HepG2 (cell line): ENCODE data around the gene MACROH2A1. TPM values are rescaled to one million over a fixed set of nuclear protein-coding genes. Genes with fewer than 3 reads are reported as not detected.
A peak's percentile ranks its signal among the peaks of the same experiment; 100 is the strongest.

Source experiments
- BRCA1 ChIP-seq: sonication (generic); formaldehyde crosslinking; IDR thresholded peaks from 2 replicates; pipeline ENCODE4 v1.4.0; 2020; ENCODE audit warnings: missing genetic modification reagents
- E2F2 ChIP-seq: sonication (generic); formaldehyde crosslinking; IDR thresholded peaks from 2 replicates; pipeline ENCODE4 v1.4.0; 2020; ENCODE audit warnings: missing genetic modification reagents, borderline replicate concordance
- FIP1L1 ChIP-seq: fragments of 200-400 bp; formaldehyde crosslinking; IDR thresholded peaks from 2 replicates; pipeline ENCODE4 v1.6.1; 2018; ENCODE audit warnings: low read depth, mild to moderate bottlenecking, low read length, moderate library complexity, borderline replicate concordance; ENCODE audit not compliant: insufficient read depth
- FOXK1 ChIP-seq: sonication (generic); formaldehyde crosslinking; IDR thresholded peaks from 2 replicates; pipeline ENCODE4 v1.4.0; 2020; ENCODE audit warnings: low read depth, missing genetic modification reagents, borderline replicate concordance
- KAT2B ChIP-seq: fragments of 150-350 bp; IDR thresholded peaks from 2 replicates; pipeline ENCODE4 v1.6.1; 2014; ENCODE audit warnings: low read depth, low read length, borderline replicate concordance
- MTA3 ChIP-seq: sonication (generic); formaldehyde crosslinking; IDR thresholded peaks from 2 replicates; pipeline ENCODE4 v1.4.0; 2020; ENCODE audit warnings: missing genetic modification reagents
- MZF1 ChIP-seq: sonication (generic); formaldehyde crosslinking; IDR thresholded peaks from 2 replicates; pipeline ENCODE4 v1.8.1; 2023; ENCODE audit warnings: mild to moderate bottlenecking, missing genetic modification reagents, borderline replicate concordance
- NRL ChIP-seq: sonication (generic); formaldehyde crosslinking; IDR thresholded peaks from 2 replicates; pipeline ENCODE4 v1.5.0; 2020; ENCODE audit warnings: missing genetic modification reagents, mild to moderate bottlenecking, moderate library complexity, borderline replicate concordance
- POGK ChIP-seq: sonication (generic); formaldehyde crosslinking; conservative IDR thresholded peaks from 2 replicates; pipeline ENCODE4 v1.8.0; 2022; ENCODE audit warnings: mild to moderate bottlenecking, moderate library complexity, missing genetic modification reagents
- SAFB2 ChIP-seq: sonication (generic); formaldehyde crosslinking; IDR thresholded peaks from 2 replicates; pipeline ENCODE4 v1.5.1; 2020; ENCODE audit warnings: missing genetic modification reagents, low read depth, mild to moderate bottlenecking, borderline replicate concordance
- SETDB1 ChIP-seq: sonication (generic); formaldehyde crosslinking; IDR thresholded peaks from 2 replicates; pipeline ENCODE4 v1.5.1; 2020; ENCODE audit warnings: missing genetic modification reagents, mild to moderate bottlenecking, borderline replicate concordance
- SP4 ChIP-seq: sonication (generic); formaldehyde crosslinking; IDR thresholded peaks from 2 replicates; pipeline ENCODE4 v1.8.1; 2023; ENCODE audit warnings: mild to moderate bottlenecking, missing genetic modification reagents
- SRSF4 ChIP-seq: fragments of 200-400 bp; formaldehyde crosslinking; IDR thresholded peaks from one replicate; pipeline ENCODE4 v1.6.1; 2018; ENCODE audit warnings: mild to moderate bottlenecking, low read depth, low read length, moderate library complexity; ENCODE audit not compliant: poor library complexity, severe bottlenecking
- TRIM24 ChIP-seq: sonication (generic); formaldehyde crosslinking; IDR thresholded peaks from 2 replicates; pipeline ENCODE4 v1.8.0; 2022; ENCODE audit warnings: mild to moderate bottlenecking, missing genetic modification reagents
- ZFP36 ChIP-seq: fragments of 150-350 bp; IDR thresholded peaks from 2 replicates; pipeline ENCODE4 v1.6.1; 2018; ENCODE audit warnings: borderline replicate concordance, low read length, low read depth; ENCODE audit not compliant: partially characterized antibody
- ZNF329 ChIP-seq: sonication (generic); formaldehyde crosslinking; IDR thresholded peaks from 2 replicates; pipeline ENCODE4 v1.9.0; 2021; ENCODE audit warnings: low read depth, mild to moderate bottlenecking, missing genetic modification reagents
- ZNF460 ChIP-seq: sonication (generic); formaldehyde crosslinking; IDR thresholded peaks from 2 replicates; pipeline ENCODE4 v1.5.1; 2020; ENCODE audit warnings: missing genetic modification reagents, mild to moderate bottlenecking, borderline replicate concordance
- ZNF552 ChIP-seq: sonication (generic); formaldehyde crosslinking; IDR thresholded peaks from 2 replicates; pipeline ENCODE4 v1.9.0; 2022; ENCODE audit warnings: missing genetic modification reagents, mild to moderate bottlenecking, borderline replicate concordance
- ZNF563 ChIP-seq: sonication (generic); formaldehyde crosslinking; IDR thresholded peaks from 2 replicates; pipeline ENCODE4 v1.8.0; 2022; ENCODE audit warnings: mild to moderate bottlenecking, moderate library complexity, missing genetic modification reagents
- ZNF800 ChIP-seq: sonication (generic); formaldehyde crosslinking; IDR thresholded peaks from 2 replicates; pipeline ENCODE4 v1.4.0; 2020; ENCODE audit warnings: missing genetic modification reagents
- polyA plus RNA-seq, 8 experiments: library from polyadenylated mRNA; depleted of rRNA in 3 of 8; stranded (reverse) in 7 of 8; unstranded in 1 of 8; fragments of >200 nt; fragmentation: Illumina TruSeq in 4 of 8; extraction: Trizol in 4 of 8; gene quantifications; 2 replicates each; pipeline versions ENCODE4 v1.2.1 to v1.2.3, GENCODE V29; 2011 to 2016; ENCODE audit warnings: low read depth in 4 of 8, missing spikeins in 1 of 8, mixed read lengths in 1 of 8; ENCODE audit not compliant: insufficient read depth in 1 of 8
- total RNA-seq, 5 experiments: library from RNA; depleted of rRNA; stranded (reverse); fragments of >200 nt; fragmentation: Illumina TruSeq; extraction: Trizol; gene quantifications; 2 replicates each; pipeline ENCODE4 v1.2.3, GENCODE V29; 2016; ENCODE audit warnings: low read depth in 1 of 5
- TF ChIP-seq, protein P1 (sequence below): sonication (generic); formaldehyde crosslinking; IDR thresholded peaks from 2 replicates; pipeline ENCODE4 v1.5.1; 2020; ENCODE audit warnings: missing genetic modification reagents, mild to moderate bottlenecking, borderline replicate concordance

Gene MACROH2A1
- total and polyA plus RNA-seq, 2 of the 13 experiments (the other 11 are each of a cell fraction or from before 2014, with no cell fraction given), result 69.1 to 158 TPM

DNA sequence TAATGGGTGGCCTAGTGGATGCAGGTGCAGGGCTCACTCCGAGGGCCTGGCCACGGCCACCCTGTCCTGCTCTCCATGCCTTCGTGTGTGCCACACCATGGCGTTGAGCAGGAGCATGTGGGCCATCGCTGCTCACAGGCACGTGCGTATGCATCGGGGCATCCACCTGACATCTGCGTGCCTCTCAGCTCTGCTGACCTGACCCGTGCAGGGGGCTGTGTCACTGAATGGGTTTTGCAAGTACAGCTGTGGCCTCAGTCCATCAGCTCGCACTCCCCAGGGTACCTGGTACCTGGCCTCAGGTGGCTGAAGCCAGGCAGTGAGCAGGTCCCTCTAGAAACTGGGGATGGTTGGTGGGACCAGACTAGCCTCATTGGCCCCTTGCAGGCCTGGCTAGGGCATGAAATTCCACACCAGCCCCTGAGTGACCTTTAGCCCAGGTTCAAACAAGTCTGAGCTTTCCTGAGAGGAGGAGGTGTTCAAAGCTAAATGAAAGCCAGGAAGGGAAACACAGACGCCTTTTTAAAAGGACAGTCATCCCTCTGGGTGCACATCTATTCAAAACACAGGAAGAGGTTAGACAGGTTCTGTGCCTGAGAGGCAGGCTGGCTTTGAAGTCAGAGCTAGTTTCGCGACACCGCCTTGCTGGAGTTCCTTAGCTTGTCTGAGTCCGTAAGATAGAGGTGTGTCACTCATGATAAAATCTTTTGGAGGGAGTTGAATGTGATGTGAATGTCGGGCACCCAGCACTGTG, 74.0 kb downstream of the MACROH2A1 start (continued):
- no peak for TF ChIP-seq ZNF552 (CRISPR knock-in tag)
- no peak for TF ChIP-seq POGK
- no peak for TF ChIP-seq SRSF4
- peak; percentile 50; the same call in 1 of the 2 replicates for TF ChIP-seq NRL
- TF ChIP-seq FOXK1, result no peak
- TF ChIP-seq MTA3, result no peak
- no peak for TF ChIP-seq E2F2 (CRISPR knock-in tag)
- TF ChIP-seq, protein P1, sequence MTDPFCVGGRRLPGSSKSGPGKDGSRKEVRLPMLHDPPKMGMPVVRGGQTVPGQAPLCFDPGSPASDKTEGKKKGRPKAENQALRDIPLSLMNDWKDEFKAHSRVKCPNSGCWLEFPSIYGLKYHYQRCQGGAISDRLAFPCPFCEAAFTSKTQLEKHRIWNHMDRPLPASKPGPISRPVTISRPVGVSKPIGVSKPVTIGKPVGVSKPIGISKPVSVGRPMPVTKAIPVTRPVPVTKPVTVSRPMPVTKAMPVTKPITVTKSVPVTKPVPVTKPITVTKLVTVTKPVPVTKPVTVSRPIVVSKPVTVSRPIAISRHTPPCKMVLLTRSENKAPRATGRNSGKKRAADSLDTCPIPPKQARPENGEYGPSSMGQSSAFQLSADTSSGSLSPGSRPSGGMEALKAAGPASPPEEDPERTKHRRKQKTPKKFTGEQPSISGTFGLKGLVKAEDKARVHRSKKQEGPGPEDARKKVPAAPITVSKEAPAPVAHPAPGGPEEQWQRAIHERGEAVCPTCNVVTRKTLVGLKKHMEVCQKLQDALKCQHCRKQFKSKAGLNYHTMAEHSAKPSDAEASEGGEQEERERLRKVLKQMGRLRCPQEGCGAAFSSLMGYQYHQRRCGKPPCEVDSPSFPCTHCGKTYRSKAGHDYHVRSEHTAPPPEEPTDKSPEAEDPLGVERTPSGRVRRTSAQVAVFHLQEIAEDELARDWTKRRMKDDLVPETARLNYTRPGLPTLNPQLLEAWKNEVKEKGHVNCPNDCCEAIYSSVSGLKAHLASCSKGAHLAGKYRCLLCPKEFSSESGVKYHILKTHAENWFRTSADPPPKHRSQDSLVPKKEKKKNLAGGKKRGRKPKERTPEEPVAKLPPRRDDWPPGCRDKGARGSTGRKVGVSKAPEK (CRISPR knock-in tag), result no peak
- no peak for TF ChIP-seq ZNF460 (CRISPR knock-in tag)
- no peak for TF ChIP-seq FIP1L1
- TF ChIP-seq KAT2B, result no peak
- no peak for TF ChIP-seq ZFP36
- TF ChIP-seq BRCA1 (CRISPR knock-in tag), result no peak
- TF ChIP-seq SP4 (CRISPR knock-in tag), result no peak
- TF ChIP-seq ZNF563 (CRISPR knock-in tag), result no peak
- no peak for TF ChIP-seq ZNF800 (CRISPR knock-in tag)
- no peak for TF ChIP-seq SETDB1 (CRISPR knock-in tag)
- TF ChIP-seq SAFB2 (CRISPR knock-in tag), result no peak
- TF ChIP-seq MZF1, result no peak
- no peak for TF ChIP-seq TRIM24 (CRISPR knock-in tag)
- no peak for TF ChIP-seq ZNF329 (CRISPR knock-in tag)
